Measurements from ENCODE around the gene CES3. TPM values are rescaled to one million over a fixed set of nuclear protein-coding genes. Genes with fewer than 3 reads are reported as not detected.

Gene CES3
- total RNA-seq, 2 experiments from 2014 or later, result 1.1 to 1.3 TPM

DNA sequence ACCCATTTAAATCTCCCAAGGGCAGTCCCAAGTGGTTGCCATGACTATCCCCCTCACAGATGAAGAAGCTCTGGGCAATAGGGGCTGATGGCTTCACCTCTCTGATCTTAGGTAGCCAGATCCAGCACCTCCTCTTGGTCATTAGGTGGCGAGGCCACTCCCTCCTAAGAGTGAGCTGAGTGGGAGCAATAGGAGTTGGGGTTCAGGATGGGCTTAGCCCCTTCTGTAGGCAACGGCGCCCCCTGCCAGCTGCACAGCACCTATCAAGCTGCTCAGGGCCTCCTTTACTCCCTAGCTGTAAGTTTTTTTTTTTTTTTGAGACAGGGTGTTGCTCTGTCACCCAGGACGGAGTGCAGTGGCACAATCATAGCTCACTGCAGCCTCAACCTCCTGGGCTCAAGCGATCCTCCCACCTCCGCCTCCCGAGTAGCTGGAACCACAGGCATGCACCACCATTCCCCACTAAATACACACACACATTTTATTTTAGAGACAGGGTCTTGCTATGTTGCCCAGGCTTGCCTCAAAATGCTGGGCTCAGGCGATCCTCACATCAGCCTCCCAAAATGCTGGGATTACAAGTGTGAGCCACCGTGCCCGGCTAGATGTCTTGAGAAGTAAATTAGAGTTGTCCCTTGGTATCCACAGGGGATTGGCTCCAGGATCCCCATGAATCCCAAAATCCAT lies 32.2 kb upstream of the CES3 start:
- no peak for TF ChIP-seq CTCF (IDR thresholded peaks at IDR 0.05)
- Histone ChIP-seq H3K4me1 (ENCODE audit: insufficient read depth, low read length) (peaks cover 33% of the 10 kb centered on the region), H3K36me3 (ENCODE audit: insufficient read depth, low read length) (peaks cover 11% of the 10 kb centered on the region), H3K27ac (ENCODE audit: low read depth in 1 of 2, low read length in 2 of 2) (no peak overlapping the region), H3K4me3 (ENCODE audit: low read length) (no peak overlapping the region), H3K27me3 (ENCODE audit: control insufficient read depth in 1 of 2, insufficient read depth in 2 of 2, low read length in 2 of 2) (peaks cover 21 to 24% of the 10 kb centered on the region in 2 experiments), H3K9me3 (ENCODE audit: control insufficient read depth in 1 of 2, insufficient read depth in 1 of 2, low read length in 2 of 2) (no peaks in the 10 kb centered on the region)
- intact Hi-C loops (cut with DNase I, micrococcal nuclease), result loop anchor here in 1 of 2 experiments (2.0 kb wide), 1 partner anchor 34 kb away; no protein-coding TSS in a partner anchor
- Mint-ChIP-seq H3K4me3 (no peak overlapping the region), H3K36me3 (ENCODE audit: low read depth) (peaks cover 31% of the 10 kb centered on the region), H3K27me3 (peaks cover 37% of the 10 kb centered on the region), H3K4me1 (ENCODE audit: low read depth) (peaks cover 30% of the 10 kb centered on the region), H3K9me3 (no peaks in the 10 kb centered on the region), H3K27ac (no peak overlapping the region)
- POLR2A ChIA-PET, result no interaction called here
- DNase-seq, result peak in 5 of 14 experiments; percentile 19 to 51 (median 32)
- ATAC-seq (ENCODE audit: poor library complexity), result peak; percentile 30
- CTCF ChIA-PET, result interaction anchor here (1.1 to 1.4 kb wide), 3 partner anchors 34 to 98 kb away, joined by 3 to 8 read pairs (median 6); partner anchors contain the start of gene NAE1

DNA sequence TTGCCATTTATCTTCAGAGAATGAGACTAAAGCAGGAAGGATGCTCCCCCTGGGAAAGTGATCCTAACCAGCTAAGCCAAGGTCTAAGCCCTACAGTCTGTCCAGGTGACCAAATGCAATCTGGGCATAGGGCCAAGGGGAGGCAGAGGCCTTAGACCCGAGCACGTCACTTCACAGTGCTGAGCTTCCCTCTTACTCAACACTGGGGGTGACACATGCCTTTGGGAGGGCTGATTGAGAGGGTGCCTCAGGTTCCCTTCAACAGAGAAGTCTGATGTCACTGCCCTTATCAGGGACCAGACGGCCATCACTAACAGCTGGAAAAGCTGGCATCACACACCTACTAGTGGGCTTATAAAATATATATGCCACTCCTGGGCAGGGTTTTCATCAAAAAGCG lies 30.9 kb upstream of the CES3 start:
- DNase-seq, result no peak
- Histone ChIP-seq H3K9me3 (ENCODE audit: control insufficient read depth in 1 of 2, insufficient read depth in 1 of 2, low read length in 2 of 2) (no peaks in the 10 kb centered on the region), H3K4me1 (ENCODE audit: insufficient read depth, low read length) (peaks cover 28% of the 10 kb centered on the region), H3K36me3 (ENCODE audit: insufficient read depth, low read length) (peaks cover 11% of the 10 kb centered on the region), H3K4me3 (ENCODE audit: low read length) (no peak overlapping the region), H3K27me3 (ENCODE audit: control insufficient read depth in 1 of 2, insufficient read depth in 2 of 2, low read length in 2 of 2) (peaks cover 12 to 13% of the 10 kb centered on the region in 2 experiments), H3K27ac (ENCODE audit: low read depth in 1 of 2, low read length in 2 of 2) (no peak overlapping the region)
- TF ChIP-seq CTCF (IDR thresholded peaks at IDR 0.05), result no peak
- peak overlapping the region; percentile 25 for H3K4me3 Mint-ChIP-seq
- H3K4me1 Mint-ChIP-seq (ENCODE audit: low read depth), result peaks cover 43% of the 10 kb centered on the region
- ATAC-seq (ENCODE audit: poor library complexity), result no peak
- peaks cover 40% of the 10 kb centered on the region for H3K36me3 Mint-ChIP-seq (ENCODE audit: low read depth)
- peak overlapping the region; percentile 24 for H3K27ac Mint-ChIP-seq
- ChIA-PET POLR2A (no interaction called here), CTCF (no interaction called here)
- H3K9me3 Mint-ChIP-seq, result no peaks in the 10 kb centered on the region
- H3K27me3 Mint-ChIP-seq, result peaks cover 27% of the 10 kb centered on the region
- intact Hi-C loops (cut with DNase I, micrococcal nuclease), result loop anchor here in 1 of 2 experiments (5.0 kb wide), 3 partner anchors 48 to 262 kb away; partner anchors contain the start of genes DYNC1LI2, E2F4, EXOC3L1 and PDP2

- Histone ChIP-seq H3K4me3 (ENCODE audit: low read length) (no peak overlapping the region), H3K27ac (ENCODE audit: low read depth in 1 of 2, low read length in 2 of 2) (no peak overlapping the region), H3K27me3 (ENCODE audit: control insufficient read depth in 1 of 2, insufficient read depth in 2 of 2, low read length in 2 of 2) (no peaks in the 10 kb centered on the region), H3K9me3 (ENCODE audit: control insufficient read depth in 1 of 2, insufficient read depth in 1 of 2, low read length in 2 of 2) (no peaks in the 10 kb centered on the region), H3K4me1 (ENCODE audit: insufficient read depth, low read length) (peaks cover 37% of the 10 kb centered on the region), H3K36me3 (ENCODE audit: insufficient read depth, low read length) (peaks cover 11% of the 10 kb centered on the region)
- Mint-ChIP-seq H3K4me3 (peak overlapping the region; percentile 98), H3K9me3 (no peaks in the 10 kb centered on the region), H3K27ac (peak overlapping the region; percentile 97), H3K4me1 (ENCODE audit: low read depth) (peaks cover 51% of the 10 kb centered on the region), H3K27me3 (peaks cover 12% of the 10 kb centered on the region), H3K36me3 (ENCODE audit: low read depth) (peaks cover 46% of the 10 kb centered on the region)
- no peak for ATAC-seq (ENCODE audit: poor library complexity)
- no peak for DNase-seq
- no peak for TF ChIP-seq CTCF (IDR thresholded peaks at IDR 0.05)
- ChIA-PET CTCF (interaction anchor here (1.5 kb wide), 1 partner anchor 36 kb away, joined by 3 read pairs; no protein-coding TSS in a partner anchor), POLR2A (interaction anchor here (0.7 kb wide), 1 partner anchor 101 kb away, joined by 3 read pairs; the partner anchor contains the start of gene NAE1)
- intact Hi-C loops (cut with DNase I, micrococcal nuclease), result loop anchor here in 1 of 2 experiments (5.0 kb wide), 3 partner anchors 49 to 261 kb away; partner anchors contain the start of genes DYNC1LI2, E2F4, EXOC3L1 and PDP2
These were observed 29.4 kb upstream of the CES3 start for GRCh38 chr16:66931665-66932064.

Data from CD4-positive, alpha-beta T cell (primary cell).